HG03196 (cell line): Measurements from ENCODE around the gene CRY1.
"Not testable (repeated sequence)": the region's sequence is repeated elsewhere in the genome, so short reads cannot be mapped to it uniquely, and the experiment has no call there.

Source experiments
- ATAC-seq: cut with Tn5 transposase; IDR thresholded peaks from one replicate; pipeline ENCODE4 v1.9.1; 2021; ENCODE audit not compliant: unreplicated experiment

Gene CRY1

DNA sequence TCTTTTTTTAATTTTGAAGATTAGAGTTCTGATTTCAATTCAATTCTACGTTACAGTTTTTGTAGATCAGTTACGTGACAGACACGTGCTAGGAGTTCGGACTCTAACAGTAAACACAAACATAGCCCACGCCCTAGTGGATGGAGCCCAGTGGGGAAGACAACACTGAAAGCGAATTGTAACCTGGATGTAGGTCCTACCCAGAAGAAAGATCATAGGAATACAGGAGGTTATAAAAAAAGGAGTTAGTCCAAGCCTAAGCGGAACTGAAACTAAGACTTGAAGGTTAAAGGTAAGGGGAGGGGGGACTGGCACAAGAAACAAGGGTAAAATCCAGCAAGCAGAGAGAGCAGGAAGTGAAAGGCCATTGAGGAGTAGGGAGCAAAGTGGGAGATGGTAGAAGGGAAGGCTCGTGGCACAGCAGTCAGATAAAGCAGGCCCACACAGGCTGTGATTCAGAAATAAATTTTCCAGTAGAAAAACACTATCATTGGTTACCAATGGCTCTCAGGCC is 15.7 kb upstream of the CRY1 start:
- ATAC-seq, result no peak

DNA sequence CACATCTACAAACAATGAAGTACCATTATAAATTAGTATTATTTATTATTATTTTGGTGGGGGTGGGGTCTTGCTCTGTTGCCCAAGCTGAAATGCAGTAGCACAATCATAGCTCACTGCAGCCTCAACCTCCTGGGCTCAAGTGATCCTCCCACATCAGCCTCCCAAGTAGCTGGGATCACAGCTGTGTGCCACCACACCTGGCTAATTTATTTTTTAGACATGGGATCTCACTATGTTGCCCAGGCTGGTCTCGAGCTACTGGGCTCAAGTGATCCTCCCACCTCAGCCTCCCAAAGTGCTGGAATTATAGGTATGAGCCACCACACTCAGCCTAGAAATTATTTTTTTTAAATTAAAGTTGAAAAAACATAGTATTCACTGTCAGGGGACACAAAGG is 15.0 kb upstream of the CRY1 start:
- not testable (repeated sequence) for ATAC-seq

GRCh38 chr12:107107381-107107780 is 14.0 kb upstream of the CRY1 start:
- no peak for ATAC-seq

DNA sequence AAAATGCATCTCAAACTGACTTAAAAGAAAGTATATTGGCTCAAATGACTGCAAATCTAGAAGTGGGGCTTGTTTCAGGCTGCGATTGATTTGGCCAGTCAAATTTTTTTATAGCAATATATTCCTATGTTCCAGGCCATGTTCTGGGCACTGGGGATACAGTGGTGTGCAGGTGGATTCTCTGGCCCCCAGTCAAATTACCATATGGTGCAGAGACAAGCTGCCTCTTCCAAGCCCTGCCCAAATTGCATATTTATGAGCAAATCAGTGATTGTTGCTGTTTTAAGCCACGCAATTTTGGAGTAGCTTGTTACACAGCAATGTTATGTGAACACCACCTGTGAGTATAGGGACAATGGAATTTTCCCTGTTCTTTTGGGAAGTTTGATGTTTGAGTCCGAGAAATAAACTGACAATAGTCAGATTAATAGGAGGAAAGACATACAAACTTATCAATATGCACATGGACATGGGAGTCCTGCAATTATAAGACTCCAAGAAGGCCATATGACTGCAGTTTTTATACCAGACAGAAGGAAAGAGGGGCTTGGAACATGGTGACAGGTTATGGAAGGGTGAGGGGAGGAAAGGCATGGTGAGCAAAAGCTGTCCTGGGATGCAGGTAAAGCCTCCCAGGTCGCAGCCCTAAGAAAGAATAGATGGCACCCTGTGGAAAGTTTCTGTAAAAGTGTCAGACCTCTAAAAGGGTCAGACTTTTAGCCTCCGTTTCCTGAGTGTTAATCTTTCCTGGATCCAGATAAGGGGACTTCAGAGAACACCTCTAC is 13.1 kb upstream of the CRY1 start:
- ATAC-seq, result no peak

- no peak for ATAC-seq
Observed at GRCh38 chr12:107105410-107105703, 12.0 kb upstream of the CRY1 start.

DNA sequence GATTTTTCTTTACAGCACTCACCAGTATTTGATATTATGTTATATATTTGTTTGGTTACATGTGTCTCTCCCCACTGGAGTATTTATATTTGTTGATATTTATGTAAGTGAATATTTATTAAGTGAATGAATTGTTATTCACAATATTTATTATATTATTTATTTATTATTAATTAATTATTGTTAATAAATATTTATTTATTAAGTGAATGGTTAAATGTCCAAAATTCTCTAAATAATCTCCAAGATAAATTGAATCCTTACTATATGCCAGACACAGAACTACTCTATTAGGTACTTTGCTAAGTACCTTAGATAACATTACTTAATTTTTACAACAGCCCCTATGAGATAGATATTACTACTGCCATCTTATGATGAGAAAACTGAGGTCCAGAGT is 10.2 kb upstream of the CRY1 start:
- ATAC-seq, result no peak

GRCh38 chr12:107103097-107103496 is 9.7 kb upstream of the CRY1 start:
- ATAC-seq, result no peak

- no peak for ATAC-seq
Observed at GRCh38 chr12:107102294-107102693, 8.9 kb upstream of the CRY1 start.

DNA sequence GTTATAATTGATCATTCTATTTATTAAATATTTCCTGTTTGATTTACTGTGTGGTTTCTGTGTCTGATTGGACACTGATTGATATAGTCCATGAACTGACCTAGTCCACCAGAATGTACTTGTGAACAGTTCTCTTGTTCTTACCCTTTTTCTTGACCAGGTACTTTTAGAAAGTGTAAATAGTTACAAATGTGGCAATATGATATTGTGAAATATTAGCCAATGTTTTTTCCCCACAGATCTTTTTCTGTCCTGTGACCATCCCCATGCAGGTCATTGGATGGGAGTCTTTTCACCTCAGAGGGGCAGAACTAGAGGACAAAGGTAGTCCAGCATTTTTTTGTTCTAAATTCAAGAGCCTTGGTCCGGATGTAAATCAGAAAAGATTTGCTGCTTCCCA is 8.3 kb upstream of the CRY1 start:
- ATAC-seq, result no peak

GRCh38 chr12:107099917-107100316 is 6.6 kb upstream of the CRY1 start:
- no peak for ATAC-seq

GRCh38 chr12:107096571-107096970 is 3.2 kb upstream of the CRY1 start:
- ATAC-seq, result no peak

- ATAC-seq, result no peak
Observed at GRCh38 chr12:107094183-107094448, 767 bp upstream of the CRY1 start.

DNA sequence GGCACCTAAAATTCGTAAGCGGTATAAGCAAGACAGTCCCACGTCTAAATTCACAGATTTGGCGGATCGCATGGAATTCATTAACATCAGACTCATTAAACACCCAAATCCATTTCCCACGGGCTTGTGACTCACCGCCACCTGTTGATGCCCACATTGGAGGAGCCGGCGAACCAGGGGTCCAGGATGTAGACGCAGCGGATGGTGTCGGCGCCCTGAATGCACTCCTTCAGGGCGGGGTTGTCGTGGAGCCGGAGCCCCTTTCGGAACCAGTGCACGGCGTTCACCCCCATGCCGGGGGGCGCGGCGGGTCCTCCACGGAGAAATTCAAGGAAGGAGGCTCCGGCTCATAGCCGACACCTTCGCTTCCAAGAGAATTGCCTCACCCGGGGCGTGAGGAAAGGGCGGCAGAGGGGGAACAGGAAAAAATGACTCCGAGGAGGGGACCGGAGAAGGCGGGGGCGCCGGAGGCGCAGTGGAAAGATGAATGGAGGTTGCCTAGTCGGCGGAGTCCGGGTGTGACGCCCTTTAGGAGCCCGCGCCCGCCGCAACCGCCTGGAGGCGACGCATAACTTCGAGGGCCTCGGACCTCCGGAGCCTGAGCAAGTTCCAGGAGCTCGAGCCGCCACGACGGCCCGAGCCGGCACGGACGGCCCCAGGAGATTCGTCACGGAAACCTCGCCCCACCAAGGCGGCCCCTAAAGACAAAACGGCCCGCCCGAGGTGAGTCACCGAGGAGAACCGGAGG is 506 bp downstream of the CRY1 start:
- peak; percentile 32 for ATAC-seq

DNA sequence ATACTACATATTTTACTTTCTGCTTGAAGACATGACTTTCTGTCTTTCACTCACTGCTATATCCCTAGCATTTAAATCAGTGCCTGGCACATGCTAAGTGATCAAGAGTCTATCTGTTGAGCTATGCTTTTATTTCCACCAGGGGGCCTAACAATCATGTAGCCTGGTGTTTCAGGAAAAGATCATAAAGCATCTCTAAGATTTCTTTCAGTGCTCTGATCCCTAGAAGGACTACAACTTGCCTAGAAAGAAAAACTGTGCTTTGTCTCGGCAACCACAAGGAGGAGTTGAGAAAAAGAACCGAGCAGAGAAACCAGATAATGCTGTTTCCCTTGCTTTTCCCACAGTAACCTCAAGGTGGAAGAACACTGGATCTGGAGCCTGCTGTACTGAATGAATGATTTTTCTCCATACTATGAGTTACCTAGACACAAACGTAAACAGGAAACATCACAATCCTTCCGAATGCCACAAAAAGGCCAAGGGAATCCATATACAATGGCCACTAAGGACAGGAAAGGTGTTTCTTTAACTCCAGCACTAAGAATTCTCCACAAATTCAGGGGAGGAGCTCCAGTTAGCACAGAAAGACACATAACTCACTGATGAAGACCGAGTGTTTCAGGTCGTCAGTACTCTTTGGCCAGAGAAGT is 1.2 kb downstream of the CRY1 start:
- no peak for ATAC-seq

- ATAC-seq, result no peak
Observed at GRCh38 chr12:107091381-107091780, 2.0 kb downstream of the CRY1 start.

- ATAC-seq, result no peak
Observed at GRCh38 chr12:107090711-107091110, 2.6 kb downstream of the CRY1 start.

GRCh38 chr12:107088912-107089311 is 4.4 kb downstream of the CRY1 start:
- ATAC-seq, result no peak

DNA sequence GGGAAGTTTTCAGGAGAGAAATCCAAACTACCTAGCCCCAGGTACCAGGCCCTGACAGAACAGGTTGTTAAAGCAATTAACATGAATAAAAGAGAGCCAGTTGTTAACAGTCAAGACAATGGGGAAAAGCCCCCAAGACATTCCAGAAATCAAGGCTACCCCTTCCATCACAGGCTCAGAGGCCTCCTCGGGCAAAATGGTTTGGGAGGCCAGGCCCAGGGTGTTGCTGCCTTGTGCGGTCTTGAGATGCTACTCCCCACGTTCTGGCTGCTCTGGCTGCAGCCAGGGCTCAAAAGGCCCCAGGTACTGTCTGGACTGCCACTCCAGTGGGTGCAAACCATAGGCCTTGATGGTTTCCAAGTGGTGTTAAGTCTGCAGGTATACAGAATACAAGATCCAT is 7.0 kb downstream of the CRY1 start:
- ATAC-seq, result no peak

GRCh38 chr12:107081778-107082177 is 11.6 kb downstream of the CRY1 start:
- ATAC-seq, result no peak

DNA sequence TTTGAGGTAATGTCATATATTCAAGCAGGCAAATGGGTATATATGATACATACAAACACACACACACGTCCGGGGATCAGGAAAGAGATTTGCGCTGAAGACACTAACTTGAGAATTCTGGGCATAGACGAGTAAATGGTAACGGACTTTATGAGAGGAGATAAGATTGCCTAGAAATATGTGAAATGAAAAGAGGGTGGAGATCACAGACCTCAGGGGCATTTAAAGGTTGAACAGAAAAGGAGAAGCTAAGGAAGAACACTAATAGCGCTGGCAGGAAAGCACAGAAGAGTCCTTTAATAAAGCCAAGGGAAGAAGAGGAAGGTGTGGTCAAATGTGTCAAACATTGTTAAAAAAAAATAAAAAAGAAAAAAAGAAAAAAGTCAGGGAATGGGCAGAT is 13.1 kb downstream of the CRY1 start:
- no peak for ATAC-seq

DNA sequence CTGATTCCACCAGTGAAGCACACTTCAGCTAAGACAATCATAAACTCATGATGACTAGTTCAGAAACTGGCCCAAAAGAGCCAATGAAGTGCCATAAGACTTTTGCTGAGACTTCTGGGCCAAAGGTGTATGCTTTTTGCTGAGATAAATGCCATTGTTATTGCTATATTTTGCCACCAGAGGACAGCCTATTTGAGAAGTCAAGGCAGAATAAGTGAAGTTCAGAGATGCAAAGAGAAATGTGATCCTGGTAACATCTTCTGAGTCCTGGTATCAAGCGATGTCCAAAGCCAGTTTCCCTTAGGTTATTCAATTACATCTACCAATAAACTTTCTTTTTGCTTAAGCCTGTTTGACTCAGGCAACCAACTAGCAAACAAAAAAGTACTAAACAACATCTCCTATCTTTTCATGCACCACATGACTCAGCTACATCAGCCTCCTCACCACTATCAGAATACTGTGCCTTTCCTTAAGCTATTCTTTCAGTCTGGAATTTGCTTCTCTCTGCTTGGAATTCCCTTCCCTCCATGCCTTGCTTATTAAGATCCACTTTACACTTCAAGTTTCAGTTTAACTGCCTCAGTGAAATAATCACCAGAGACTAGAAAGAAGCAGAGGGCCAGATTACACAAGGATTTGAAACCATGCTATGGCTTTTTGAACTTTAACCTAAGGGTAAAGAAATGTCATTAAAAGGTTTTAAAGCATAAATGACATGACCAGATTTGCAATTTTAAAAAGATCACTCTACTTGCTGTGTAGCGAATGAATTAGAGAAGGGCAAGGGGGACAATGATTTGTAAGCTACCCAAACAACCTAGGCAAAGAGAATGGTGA is 14.0 kb downstream of the CRY1 start:
- ATAC-seq, result no peak
